Testis (tissue), 2 donors: ENCODE measurements around the gene AUH.

Experiments
- POLR2A ChIP-seq: fragments of 450-650 bp; IDR thresholded peaks from one replicate; pipeline ENCODE4 v1.6.1; 2017; ENCODE audit warnings: antibody characterized with exemption, mild to moderate bottlenecking, moderate library complexity
- TF ChIP-seq, protein P1 (sequence below), 3 experiments: fragments of 450-650 bp in 2 of 3; fragments of 200-600 bp in 1 of 3; sonication (generic) in 1 of 3; IDR thresholded peaks; one replicate each; pipeline ENCODE4 v1.5.1; 2016 to 2019; ENCODE audit warnings: antibody characterized with exemption in 3 of 3, mild to moderate bottlenecking in 2 of 3, moderate library complexity in 1 of 3

- no peak for TF ChIP-seq POLR2A
- TF ChIP-seq, protein P1, sequence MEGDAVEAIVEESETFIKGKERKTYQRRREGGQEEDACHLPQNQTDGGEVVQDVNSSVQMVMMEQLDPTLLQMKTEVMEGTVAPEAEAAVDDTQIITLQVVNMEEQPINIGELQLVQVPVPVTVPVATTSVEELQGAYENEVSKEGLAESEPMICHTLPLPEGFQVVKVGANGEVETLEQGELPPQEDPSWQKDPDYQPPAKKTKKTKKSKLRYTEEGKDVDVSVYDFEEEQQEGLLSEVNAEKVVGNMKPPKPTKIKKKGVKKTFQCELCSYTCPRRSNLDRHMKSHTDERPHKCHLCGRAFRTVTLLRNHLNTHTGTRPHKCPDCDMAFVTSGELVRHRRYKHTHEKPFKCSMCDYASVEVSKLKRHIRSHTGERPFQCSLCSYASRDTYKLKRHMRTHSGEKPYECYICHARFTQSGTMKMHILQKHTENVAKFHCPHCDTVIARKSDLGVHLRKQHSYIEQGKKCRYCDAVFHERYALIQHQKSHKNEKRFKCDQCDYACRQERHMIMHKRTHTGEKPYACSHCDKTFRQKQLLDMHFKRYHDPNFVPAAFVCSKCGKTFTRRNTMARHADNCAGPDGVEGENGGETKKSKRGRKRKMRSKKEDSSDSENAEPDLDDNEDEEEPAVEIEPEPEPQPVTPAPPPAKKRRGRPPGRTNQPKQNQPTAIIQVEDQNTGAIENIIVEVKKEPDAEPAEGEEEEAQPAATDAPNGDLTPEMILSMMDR (IDR thresholded peaks at IDR 0.05): no peak
Observed at GRCh38 chr9:91386765-91387164, 25.0 kb upstream of the AUH start.
